Testis (tissue), 3 donors: ENCODE measurements around the gene LRP2BP. TPM values are rescaled to one million over a fixed set of nuclear protein-coding genes. Genes with fewer than 3 reads are reported as not detected.

ENCODE experiments used
- DNase-seq: peaks from one replicate; pipeline ENCODE4 v3.0.0-alpha.2; 2019
- H3K27ac ChIP-seq, 2 donors: fragments of 200-600 bp; sonication (generic); one replicate each; pipeline ENCODE4 v1.5.1; 2019
- H3K27me3 ChIP-seq: fragments of 200-600 bp; sonication (generic); one replicate; pipeline ENCODE4 v1.5.1; 2019
- H3K36me3 ChIP-seq: fragments of 200-600 bp; sonication (generic); one replicate; pipeline ENCODE4 v1.5.1; 2017; ENCODE audit warnings: low read depth; ENCODE audit errors: missing control alignments
- H3K4me1 ChIP-seq: fragments of 200-600 bp; sonication (generic); one replicate; pipeline ENCODE4 v1.5.1; 2019
- H3K4me3 ChIP-seq, 2 donors: fragments of 200-600 bp; sonication (generic); one replicate each; pipeline ENCODE4 v1.5.1; 2017 to 2019
- H3K9me3 ChIP-seq: fragments of 200-600 bp; sonication (generic); one replicate; pipeline ENCODE4 v1.5.1; 2017
- POLR2A ChIP-seq: fragments of 450-650 bp; IDR thresholded peaks from one replicate; pipeline ENCODE4 v1.6.1; 2017; ENCODE audit warnings: antibody characterized with exemption, mild to moderate bottlenecking, moderate library complexity
- WGBS, 2 donors: methylation state at CpG; one replicate each; pipeline ENCODE4 v1.1.5; 2018; 5-methylcytosine and 5-hydroxymethylcytosine counted together
- intact Hi-C: fragments of 100-400 bp; cut with DNase I; formaldehyde crosslinking; loops from one replicate; pipeline ENCODE4 v1.15.1; 2023; ENCODE audit warnings: low total_unique reads
- polyA plus RNA-seq: library from polyadenylated mRNA; stranded (reverse); fragments of 350-450 nt; fragmentation: Illumina TruSeq; extraction: RNeasy Lipid Tissue Mini Kit (QIAGEN cat#74804); gene quantifications from one replicate; pipeline ENCODE4 v1.2.3, GENCODE V29; 2014; ENCODE audit warnings: low read depth, low replicate concordance; ENCODE audit not compliant: insufficient read depth
- total RNA-seq, 2 donors: library from RNA; depleted of rRNA; stranded (reverse); fragments of >200 nt; gene quantifications; one replicate each; pipeline ENCODE4 v1.2.3, GENCODE V29; 2016
- TF ChIP-seq, protein P1 (sequence below), 3 experiments: fragments of 450-650 bp in 2 of 3; fragments of 200-600 bp in 1 of 3; sonication (generic) in 1 of 3; IDR thresholded peaks; one replicate each; pipeline ENCODE4 v1.5.1; 2016 to 2019; ENCODE audit warnings: antibody characterized with exemption in 3 of 3, mild to moderate bottlenecking in 2 of 3, moderate library complexity in 1 of 3

The LRP2BP gene
- total and polyA plus RNA-seq, 3 donors from 2014 or later: 7.5 to 49.5 (median 11.9) TPM

DNA sequence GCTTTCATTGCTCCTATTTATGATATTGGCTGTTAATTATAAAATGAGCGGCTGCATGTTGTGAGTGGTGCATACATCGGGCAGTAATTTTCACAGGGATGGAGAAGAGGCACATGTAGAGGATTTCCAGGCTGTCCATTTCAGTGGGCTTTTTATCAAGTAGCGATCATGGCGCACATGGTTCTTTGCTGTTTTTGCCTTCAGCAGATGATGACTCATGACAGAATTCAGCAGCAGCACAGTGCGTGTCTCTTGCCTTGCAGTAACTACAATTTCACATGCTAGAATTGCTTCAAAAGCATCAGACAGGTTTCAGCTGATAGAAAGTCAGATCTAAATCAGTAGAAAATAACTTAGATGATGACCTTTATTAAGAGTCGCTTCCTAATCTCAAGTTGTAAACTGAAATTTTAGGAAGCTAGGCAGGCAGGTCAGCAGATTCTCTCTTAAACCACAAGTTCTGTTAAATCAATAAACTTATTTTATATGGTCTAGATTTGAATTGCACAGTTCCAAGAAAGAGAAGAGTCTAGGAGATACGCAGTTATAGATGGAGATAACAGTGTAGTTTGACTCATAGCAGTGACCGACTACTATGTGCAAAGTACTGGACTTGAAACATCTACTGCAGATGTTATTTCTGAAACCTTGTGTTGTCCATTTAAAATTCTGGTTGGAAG lies 35.8 kb downstream of the LRP2BP start:
- intact Hi-C loops: no loop called here
- WGBS, 2 donors: 93 to 97% methylated on average over 8 of the region's 8 CpGs
- H3K4me1 ChIP-seq: no peaks in the 10 kb centered on the region
- DNase-seq: no peak
- no peak overlapping the region for H3K4me3 ChIP-seq
- no peaks in the 10 kb centered on the region for H3K9me3 ChIP-seq
- H3K27me3 ChIP-seq: no peaks in the 10 kb centered on the region
- H3K27ac ChIP-seq: no peak overlapping the region
- H3K36me3 ChIP-seq: no peaks in the 10 kb centered on the region
- TF ChIP-seq POLR2A: no peak

DNA sequence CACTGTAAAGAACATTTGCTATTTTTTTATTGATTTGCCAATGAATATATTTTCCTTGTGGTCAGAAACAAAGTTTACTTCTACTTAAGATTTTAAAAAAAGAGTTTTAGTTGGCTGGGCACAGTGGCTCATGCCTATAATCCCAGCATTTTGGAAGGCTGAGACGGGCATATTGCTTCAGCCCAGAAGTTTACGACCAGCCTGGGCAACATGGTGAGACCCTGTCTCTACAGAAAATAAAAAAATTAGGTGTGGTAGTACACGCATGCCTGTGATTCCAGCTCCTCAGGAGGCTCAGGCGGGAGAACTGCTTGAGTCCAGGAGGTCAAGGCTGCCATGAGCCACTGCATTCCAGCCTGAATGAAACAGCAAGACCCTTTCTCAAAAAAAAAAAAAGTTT lies 36.8 kb downstream of the LRP2BP start:
- 77 to 78% methylated on average over 4 of the region's 4 CpGs for WGBS, 2 donors
- intact Hi-C loops: no loop called here
- no peaks in the 10 kb centered on the region for H3K36me3 ChIP-seq
- H3K27me3 ChIP-seq: no peaks in the 10 kb centered on the region
- no peak overlapping the region for H3K27ac ChIP-seq
- no peaks in the 10 kb centered on the region for H3K9me3 ChIP-seq
- H3K4me3 ChIP-seq: no peak overlapping the region
- DNase-seq: no peak
- TF ChIP-seq POLR2A: no peak
- TF ChIP-seq, protein P1, sequence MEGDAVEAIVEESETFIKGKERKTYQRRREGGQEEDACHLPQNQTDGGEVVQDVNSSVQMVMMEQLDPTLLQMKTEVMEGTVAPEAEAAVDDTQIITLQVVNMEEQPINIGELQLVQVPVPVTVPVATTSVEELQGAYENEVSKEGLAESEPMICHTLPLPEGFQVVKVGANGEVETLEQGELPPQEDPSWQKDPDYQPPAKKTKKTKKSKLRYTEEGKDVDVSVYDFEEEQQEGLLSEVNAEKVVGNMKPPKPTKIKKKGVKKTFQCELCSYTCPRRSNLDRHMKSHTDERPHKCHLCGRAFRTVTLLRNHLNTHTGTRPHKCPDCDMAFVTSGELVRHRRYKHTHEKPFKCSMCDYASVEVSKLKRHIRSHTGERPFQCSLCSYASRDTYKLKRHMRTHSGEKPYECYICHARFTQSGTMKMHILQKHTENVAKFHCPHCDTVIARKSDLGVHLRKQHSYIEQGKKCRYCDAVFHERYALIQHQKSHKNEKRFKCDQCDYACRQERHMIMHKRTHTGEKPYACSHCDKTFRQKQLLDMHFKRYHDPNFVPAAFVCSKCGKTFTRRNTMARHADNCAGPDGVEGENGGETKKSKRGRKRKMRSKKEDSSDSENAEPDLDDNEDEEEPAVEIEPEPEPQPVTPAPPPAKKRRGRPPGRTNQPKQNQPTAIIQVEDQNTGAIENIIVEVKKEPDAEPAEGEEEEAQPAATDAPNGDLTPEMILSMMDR (IDR thresholded peaks at IDR 0.05): no peak
- no peaks in the 10 kb centered on the region for H3K4me1 ChIP-seq

DNA sequence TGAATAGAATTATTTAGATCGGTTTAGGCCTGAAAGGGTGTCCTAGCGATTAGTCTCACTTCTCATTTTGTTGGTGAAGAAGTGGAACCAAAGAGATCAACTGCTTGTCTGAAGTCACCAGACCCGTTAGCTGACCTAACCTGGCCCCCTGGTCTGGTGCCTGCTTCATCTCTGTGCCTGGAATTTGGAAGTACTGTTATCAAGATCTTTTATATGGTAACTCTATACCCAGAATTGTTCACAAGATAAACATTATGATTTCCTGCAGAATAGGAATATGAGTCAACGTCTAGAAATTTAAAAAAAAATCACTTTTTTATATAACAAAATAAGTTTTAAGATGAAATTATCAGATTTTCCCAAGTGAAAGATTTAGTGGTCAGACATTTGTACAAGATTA lies 37.2 kb downstream of the LRP2BP start:
- Histone ChIP-seq H3K27ac (no peak overlapping the region), H3K36me3 (no peaks in the 10 kb centered on the region), H3K9me3 (no peaks in the 10 kb centered on the region), H3K4me3 (no peak overlapping the region), H3K4me1 (no peaks in the 10 kb centered on the region), H3K27me3 (no peaks in the 10 kb centered on the region)
- 81 to 83% methylated on average over 4 of the region's 4 CpGs for WGBS, 2 donors
- TF ChIP-seq, protein P1 (IDR thresholded peaks at IDR 0.05): no peak
- TF ChIP-seq POLR2A: no peak
- intact Hi-C loops: no loop called here
- no peak for DNase-seq

DNA sequence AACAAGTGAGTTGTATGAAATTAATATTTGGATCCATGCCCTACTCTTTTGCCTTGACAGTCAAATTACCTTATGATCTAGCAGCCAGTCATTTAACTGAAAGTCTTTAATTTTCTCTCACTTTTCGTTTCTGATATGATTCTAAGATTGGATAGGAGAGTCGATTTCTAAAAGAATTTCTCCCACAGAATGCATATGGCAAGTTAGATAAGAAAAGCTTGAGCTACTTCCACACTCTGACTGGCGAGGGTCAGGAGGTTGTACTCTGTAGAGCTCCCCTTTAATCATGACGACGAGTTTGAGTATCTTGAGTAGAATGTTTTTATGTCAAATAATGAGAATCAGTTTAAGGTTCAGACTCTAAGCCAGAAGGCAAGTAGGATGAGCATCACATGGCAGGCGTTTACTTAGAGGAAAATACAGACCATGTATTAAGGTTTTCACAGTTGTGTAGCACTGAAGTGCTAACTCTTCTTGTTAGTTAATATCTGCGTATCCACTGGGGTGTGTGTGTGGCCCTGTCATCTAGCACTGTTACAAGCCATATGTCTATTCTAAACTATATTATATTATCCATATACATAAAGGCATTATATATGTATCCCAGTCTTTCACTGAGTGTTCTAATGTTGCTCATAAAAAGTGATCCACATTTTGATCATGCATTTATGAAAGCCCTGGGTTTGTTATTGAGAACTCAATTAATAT lies 37.8 kb downstream of the LRP2BP start:
- intact Hi-C loops: no loop called here
- no peak for DNase-seq
- no peak overlapping the region for H3K27ac ChIP-seq

DNA sequence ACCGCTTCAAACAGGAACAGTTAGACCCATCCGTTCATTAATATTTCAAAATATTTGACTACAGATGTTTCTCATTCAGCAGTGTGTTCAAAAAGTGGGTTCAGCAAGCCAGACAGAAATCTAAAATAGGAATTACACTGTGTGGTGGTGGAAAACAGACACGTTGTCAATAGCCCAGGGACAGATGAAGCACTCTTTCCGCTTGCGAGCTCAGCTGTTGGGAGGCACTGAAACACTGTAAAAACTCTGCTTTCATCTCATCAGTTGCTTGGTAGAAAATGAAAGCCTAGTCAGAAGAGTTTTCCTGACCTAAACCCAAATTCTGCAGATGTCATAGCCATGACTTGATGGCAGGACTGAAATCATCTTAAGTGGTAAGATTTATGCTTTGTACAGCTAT lies 38.5 kb downstream of the LRP2BP start:
- no peaks in the 10 kb centered on the region for H3K9me3 ChIP-seq
- intact Hi-C loops: no loop called here
- no peak overlapping the region for H3K27ac ChIP-seq
- no peak for TF ChIP-seq POLR2A
- TF ChIP-seq, protein P1 (IDR thresholded peaks at IDR 0.05): no peak
- 83 to 92% methylated on average over 5 of the region's 5 CpGs for WGBS, 2 donors
- no peak for DNase-seq
- H3K36me3 ChIP-seq: no peaks in the 10 kb centered on the region
- H3K27me3 ChIP-seq: no peaks in the 10 kb centered on the region
- H3K4me3 ChIP-seq: no peak overlapping the region
- H3K4me1 ChIP-seq: no peaks in the 10 kb centered on the region

More for the DNA sequence above, 37.8 kb downstream of the LRP2BP start:
- WGBS, 2 donors: 70 to 74% methylated on average over 7 of the region's 7 CpGs
- Histone ChIP-seq H3K36me3 (no peaks in the 10 kb centered on the region), H3K4me3 (no peak overlapping the region), H3K9me3 (no peaks in the 10 kb centered on the region), H3K27me3 (no peaks in the 10 kb centered on the region), H3K4me1 (no peaks in the 10 kb centered on the region)
- TF ChIP-seq, protein P1 (IDR thresholded peaks at IDR 0.05): no peak
- no peak for TF ChIP-seq POLR2A
